A673 (cell line): Measurements from ENCODE around the gene ELOB. TPM values are rescaled to one million over a fixed set of nuclear protein-coding genes. Genes with fewer than 3 reads are reported as not detected.

Source experiments
- BruUV-seq: library from RNA; stranded (reverse); fragments of 400-500 nt; replicated peaks from 2 replicates; lab custom pipeline; 2021; lab: Mats Ljungman, UMichigan
- CTCF ChIA-PET: fragments of 300-600 bp; sonication (Branson Sonifier 250); formaldehyde crosslinking; loops from one replicate; lab custom pipeline; 2022; ENCODE audit warnings: antibody characterized with exemption; lab: Charles Lee
- POLR2A ChIA-PET: fragments of 300-600 bp; sonication (Branson Sonifier 250); formaldehyde crosslinking; loops from one replicate; lab custom pipeline; 2022; ENCODE audit warnings: antibody characterized with exemption; ENCODE audit not compliant: low non-redundant PET; lab: Charles Lee
- DNase-seq: peaks from one replicate; pipeline ENCODE4 v3.0.0-alpha.2; 2015; ENCODE audit warnings: low spot score
- H3K27ac ChIP-seq: fragments of 200-600 bp; sonication (generic); 2 replicates; pipeline ENCODE4 v1.5.1; 2016; ENCODE audit warnings: mixed run types, low read depth, mild to moderate bottlenecking, mixed read lengths, antibody characterized with exemption, low read length; ENCODE audit not compliant: poor library complexity, severe bottlenecking
- H3K27me3 ChIP-seq: fragments of 200-600 bp; sonication (generic); replicated peaks from 2 replicates; pipeline ENCODE4 v1.6.1; 2017; ENCODE audit warnings: mixed run types, low read depth, mild to moderate bottlenecking, mixed read lengths, antibody characterized with exemption, low read length; ENCODE audit not compliant: insufficient read depth, poor library complexity
- H3K36me3 ChIP-seq: fragments of 200-600 bp; sonication (generic); 2 replicates; pipeline ENCODE4 v1.6.1; 2016; ENCODE audit warnings: mixed run types, mild to moderate bottlenecking, mixed read lengths, antibody characterized with exemption, low read length; ENCODE audit not compliant: insufficient read depth, poor library complexity, severe bottlenecking
- H3K4me1 ChIP-seq: fragments of 200-600 bp; sonication (generic); 2 replicates; pipeline ENCODE4 v1.6.1; 2017; ENCODE audit warnings: mixed run types, mild to moderate bottlenecking, mixed read lengths, antibody characterized with exemption, low read length; ENCODE audit not compliant: insufficient read depth, poor library complexity, severe bottlenecking
- H3K4me3 ChIP-seq: fragments of 200-600 bp; sonication (generic); 2 replicates; pipeline ENCODE4 v1.5.1; 2016; ENCODE audit warnings: low read depth, mixed run types, mild to moderate bottlenecking, mixed read lengths, low read length; ENCODE audit not compliant: poor library complexity, severe bottlenecking
- H3K9me3 ChIP-seq: fragments of 200-600 bp; sonication (generic); 2 replicates; pipeline ENCODE4 v1.6.1; 2016; ENCODE audit warnings: mixed run types, low read depth, mild to moderate bottlenecking, mixed read lengths, antibody characterized with exemption, low read length; ENCODE audit not compliant: poor library complexity, severe bottlenecking
- EZH2 ChIP-seq: fragments of 200-600 bp; sonication (generic); IDR thresholded peaks from 2 replicates; pipeline ENCODE4 v1.6.1; 2017; ENCODE audit warnings: borderline replicate concordance, low read depth, mild to moderate bottlenecking, mixed read lengths, antibody characterized with exemption, low read length; ENCODE audit not compliant: poor library complexity, severe bottlenecking
- intact Hi-C: fragments of 100-400 bp; cut with micrococcal nuclease; formaldehyde crosslinking; loops from one replicate; pipeline ENCODE4 v1.10.0; 2022; ENCODE audit not compliant: unreplicated experiment
- total RNA-seq: library from RNA; stranded (reverse); gene quantifications from 2 replicates; pipeline ENCODE4 v1.2.3, GENCODE V29; 2021
- TF ChIP-seq, protein P1 (sequence below): fragments of 300-800, 200-600 bp; sonication (generic); conservative IDR thresholded peaks from 2 replicates; pipeline ENCODE4 v1.5.1; 2017; ENCODE audit warnings: low read depth, mild to moderate bottlenecking, antibody characterized with exemption, low read length, moderate library complexity, mixed read lengths

The ELOB gene
- total RNA-seq, 1 experiment from 2014 or later = 188 TPM

DNA sequence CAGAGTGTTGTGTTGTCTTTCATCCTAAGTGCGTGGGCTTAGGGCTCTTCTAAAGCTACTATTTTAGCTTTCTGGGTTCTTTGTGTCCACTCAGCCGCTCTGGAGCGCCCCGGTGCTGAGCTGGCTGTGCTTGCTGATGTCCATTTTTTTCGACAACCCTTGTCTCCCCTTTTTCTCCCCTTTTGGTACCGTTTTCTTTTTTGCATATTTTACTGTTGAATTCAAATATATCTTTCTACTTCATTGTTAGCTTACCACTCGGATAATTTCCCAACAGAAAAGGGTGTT is 23.4 kb downstream of the ELOB start:
- H3K27ac ChIP-seq = peak overlapping the region; percentile 100
- H3K9me3 ChIP-seq = no peaks in the 10 kb centered on the region
- BruUV-seq = no TSS peak
- ChIA-PET POLR2A (no interaction called here), CTCF (no interaction called here)
- H3K36me3 ChIP-seq = peaks cover 46% of the 10 kb centered on the region
- H3K4me1 ChIP-seq = peaks cover 32% of the 10 kb centered on the region
- H3K27me3 ChIP-seq = no peaks in the 10 kb centered on the region
- intact Hi-C loops = no loop called here
- H3K4me3 ChIP-seq = peak overlapping the region; percentile 97
- no peak for DNase-seq
- TF ChIP-seq, protein P1, sequence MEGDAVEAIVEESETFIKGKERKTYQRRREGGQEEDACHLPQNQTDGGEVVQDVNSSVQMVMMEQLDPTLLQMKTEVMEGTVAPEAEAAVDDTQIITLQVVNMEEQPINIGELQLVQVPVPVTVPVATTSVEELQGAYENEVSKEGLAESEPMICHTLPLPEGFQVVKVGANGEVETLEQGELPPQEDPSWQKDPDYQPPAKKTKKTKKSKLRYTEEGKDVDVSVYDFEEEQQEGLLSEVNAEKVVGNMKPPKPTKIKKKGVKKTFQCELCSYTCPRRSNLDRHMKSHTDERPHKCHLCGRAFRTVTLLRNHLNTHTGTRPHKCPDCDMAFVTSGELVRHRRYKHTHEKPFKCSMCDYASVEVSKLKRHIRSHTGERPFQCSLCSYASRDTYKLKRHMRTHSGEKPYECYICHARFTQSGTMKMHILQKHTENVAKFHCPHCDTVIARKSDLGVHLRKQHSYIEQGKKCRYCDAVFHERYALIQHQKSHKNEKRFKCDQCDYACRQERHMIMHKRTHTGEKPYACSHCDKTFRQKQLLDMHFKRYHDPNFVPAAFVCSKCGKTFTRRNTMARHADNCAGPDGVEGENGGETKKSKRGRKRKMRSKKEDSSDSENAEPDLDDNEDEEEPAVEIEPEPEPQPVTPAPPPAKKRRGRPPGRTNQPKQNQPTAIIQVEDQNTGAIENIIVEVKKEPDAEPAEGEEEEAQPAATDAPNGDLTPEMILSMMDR = no peak
- no peak for TF ChIP-seq EZH2

DNA sequence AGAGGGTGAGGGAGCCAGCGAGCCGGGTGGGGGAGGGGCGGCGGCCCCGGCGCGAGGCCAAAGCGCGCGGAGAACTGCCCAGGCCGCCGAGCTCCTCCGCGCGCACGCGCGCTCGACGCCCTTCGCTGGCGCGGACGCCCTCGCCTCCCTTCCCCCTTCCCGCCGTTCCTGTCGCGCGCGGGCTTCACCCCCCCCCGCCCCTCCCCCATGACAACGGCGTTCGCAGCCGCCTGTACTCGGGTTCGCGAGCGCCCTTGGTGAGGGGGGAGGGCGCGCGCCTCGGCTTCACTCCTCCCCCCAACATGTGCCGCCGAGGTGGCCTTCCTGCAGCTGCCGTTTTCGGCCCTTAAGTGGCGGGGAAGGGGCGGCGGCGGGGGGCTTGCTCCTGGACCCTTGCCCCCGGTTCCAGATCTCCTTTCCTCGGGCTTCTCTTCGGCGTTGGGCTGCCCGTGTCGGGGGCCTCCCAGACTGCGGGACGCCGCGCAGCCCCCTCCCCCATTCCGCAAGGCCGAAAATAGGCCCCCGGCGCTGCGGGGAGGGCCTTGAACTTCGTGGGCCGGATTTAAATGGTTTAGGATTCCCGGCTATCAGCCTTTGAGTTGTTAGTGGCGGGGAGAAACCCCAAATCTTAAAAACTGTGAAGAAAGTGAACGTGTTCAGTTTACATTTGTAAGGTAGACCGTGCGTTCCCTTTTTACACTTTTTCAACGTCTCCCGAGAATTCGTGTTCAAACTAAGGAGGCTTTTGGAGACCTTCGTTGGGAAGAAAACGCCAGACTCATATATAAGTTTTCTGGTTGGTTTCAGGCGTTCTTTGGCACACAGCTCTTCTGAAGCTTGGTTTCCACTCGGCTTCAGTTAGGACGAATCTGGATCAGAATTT is 24.0 kb downstream of the ELOB start:
- no TSS peak for BruUV-seq
- no peak for TF ChIP-seq EZH2
- TF ChIP-seq, protein P1 = no peak
- peaks cover 40% of the 10 kb centered on the region for H3K36me3 ChIP-seq
- no peaks in the 10 kb centered on the region for H3K27me3 ChIP-seq
- ChIA-PET CTCF (interaction anchor here (0.6 kb wide), 1 partner anchor 28 kb away, joined by 3 read pairs; no protein-coding TSS in a partner anchor), POLR2A (interaction anchor here (0.6 to 0.7 kb wide), 6 partner anchors 11 to 591 kb away, joined by 3 to 8 read pairs (median 6); partner anchors contain the start of gene ELOB)
- peak overlapping the region; percentile 97 for H3K4me3 ChIP-seq
- H3K27ac ChIP-seq = peak overlapping the region; percentile 100
- no peaks in the 10 kb centered on the region for H3K9me3 ChIP-seq
- intact Hi-C loops = no loop called here
- peaks cover 32% of the 10 kb centered on the region for H3K4me1 ChIP-seq
- DNase-seq = peak; percentile 89

DNA sequence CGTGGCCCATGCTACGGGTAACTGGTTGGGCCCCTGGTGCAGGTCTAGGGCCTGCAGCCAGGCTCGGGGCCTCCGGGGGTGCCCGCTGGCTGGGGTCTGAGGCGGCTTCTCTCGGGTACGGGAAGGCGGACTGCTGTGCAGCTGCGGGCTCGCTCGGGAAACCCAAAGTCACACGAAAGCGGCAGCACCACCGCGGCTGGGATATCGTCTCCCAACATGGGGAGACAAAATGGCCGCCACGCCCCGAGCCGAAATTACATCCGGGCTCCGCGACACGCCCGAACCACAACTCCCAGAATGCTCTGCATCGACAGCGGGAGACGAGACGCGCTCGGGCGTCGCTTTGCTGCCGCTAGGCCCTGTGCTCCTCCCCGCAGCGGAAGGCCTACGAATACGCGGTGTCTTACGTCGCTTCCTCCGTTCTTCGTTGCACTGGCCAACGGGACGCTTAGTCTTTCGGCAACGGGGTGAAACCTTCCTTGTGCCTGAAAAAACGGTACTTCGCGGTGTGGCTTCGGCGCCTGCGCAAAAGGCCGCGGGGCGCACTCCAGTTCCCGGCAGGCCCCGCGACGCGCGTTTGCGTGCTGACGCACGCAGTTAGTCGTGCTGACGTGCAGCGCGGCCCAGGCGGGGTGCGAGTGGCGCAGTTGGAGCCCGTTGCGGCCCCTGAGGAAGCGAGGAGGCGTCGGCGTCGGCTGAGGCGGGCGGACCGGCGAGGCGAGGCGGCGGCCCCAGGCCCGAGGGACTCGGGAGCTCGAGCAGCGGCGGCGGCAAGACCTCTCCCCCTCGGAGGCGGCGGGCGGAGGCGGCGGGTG is 24.8 kb downstream of the ELOB start, which contains the start of gene SRRM2:
SRRM2 (plus strand) TSS at position 604 of the 815 bp plus-strand sequence. CDS start 3,727 bp downstream, outside the sequence.
- Histone ChIP-seq H3K9me3 (no peaks in the 10 kb centered on the region), H3K36me3 (peaks cover 31% of the 10 kb centered on the region), H3K4me3 (peak within 1 kb of the TSS; percentile 97), H3K4me1 (peaks cover 32% of the 10 kb centered on the region), H3K27ac (peak within 1 kb of the TSS; percentile 100), H3K27me3 (no peaks in the 10 kb centered on the region)
- DNase-seq = peak; percentile 98
- intact Hi-C loops = no loop called here
- TF ChIP-seq, protein P1 = no peak
- TF ChIP-seq EZH2 = no peak
- POLR2A ChIA-PET = interaction anchor here (0.6 to 0.7 kb wide), 6 partner anchors 11 to 590 kb away, joined by 3 to 8 read pairs (median 6); partner anchors contain the start of gene ELOB
- BruUV-seq = no TSS peak
- CTCF ChIA-PET = interaction anchor here (0.6 kb wide), 1 partner anchor 29 kb away, joined by 3 read pairs; no protein-coding TSS in a partner anchor
